ENCODE results near the gene ADORA1.

Gene ADORA1

DNA sequence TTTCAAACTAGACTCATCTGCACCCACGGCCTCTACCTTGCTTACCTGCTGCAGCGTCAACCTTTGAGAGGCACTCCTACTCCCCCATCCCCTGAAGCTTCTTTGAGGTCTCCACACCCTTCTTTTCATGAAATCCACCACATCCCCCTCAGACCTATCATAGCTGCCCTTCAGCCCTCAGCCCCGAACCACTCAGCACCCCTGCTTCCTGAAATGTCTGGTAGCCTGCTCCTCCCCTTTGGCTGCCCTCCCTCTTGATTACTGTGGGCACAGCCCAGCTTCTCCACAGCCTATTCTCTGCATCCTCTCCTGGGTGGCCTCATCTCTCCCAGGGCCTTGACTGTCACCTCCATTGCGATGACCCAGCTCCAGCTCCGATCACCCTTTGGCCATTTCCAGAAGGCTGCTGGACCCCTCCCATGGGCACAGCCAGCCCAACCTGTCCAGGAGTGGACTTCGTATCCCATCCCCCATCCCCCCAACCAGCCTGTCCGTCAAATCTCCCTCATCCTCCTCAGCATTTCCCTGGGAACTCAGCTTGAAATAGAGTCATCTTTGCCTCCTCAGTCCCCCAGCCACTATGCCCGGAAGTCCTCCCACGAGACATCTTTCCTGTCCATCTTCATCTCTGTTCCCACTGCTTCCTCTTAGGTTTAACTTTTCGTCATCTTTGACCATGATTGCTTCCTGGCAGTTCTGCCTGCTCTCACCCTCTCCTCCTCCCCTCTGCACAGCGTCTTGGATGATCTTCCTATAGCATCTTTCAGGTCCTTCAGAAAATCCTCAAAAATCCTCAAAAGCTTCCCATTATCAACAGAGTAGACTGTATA lies 6.1 kb upstream of the ADORA1 start:
- DNase-seq (ENCODE audit: low read depth): no peak
- H3K4me3 ChIP-seq (ENCODE audit: low read length): no peak overlapping the region
- TF ChIP-seq, protein P1, sequence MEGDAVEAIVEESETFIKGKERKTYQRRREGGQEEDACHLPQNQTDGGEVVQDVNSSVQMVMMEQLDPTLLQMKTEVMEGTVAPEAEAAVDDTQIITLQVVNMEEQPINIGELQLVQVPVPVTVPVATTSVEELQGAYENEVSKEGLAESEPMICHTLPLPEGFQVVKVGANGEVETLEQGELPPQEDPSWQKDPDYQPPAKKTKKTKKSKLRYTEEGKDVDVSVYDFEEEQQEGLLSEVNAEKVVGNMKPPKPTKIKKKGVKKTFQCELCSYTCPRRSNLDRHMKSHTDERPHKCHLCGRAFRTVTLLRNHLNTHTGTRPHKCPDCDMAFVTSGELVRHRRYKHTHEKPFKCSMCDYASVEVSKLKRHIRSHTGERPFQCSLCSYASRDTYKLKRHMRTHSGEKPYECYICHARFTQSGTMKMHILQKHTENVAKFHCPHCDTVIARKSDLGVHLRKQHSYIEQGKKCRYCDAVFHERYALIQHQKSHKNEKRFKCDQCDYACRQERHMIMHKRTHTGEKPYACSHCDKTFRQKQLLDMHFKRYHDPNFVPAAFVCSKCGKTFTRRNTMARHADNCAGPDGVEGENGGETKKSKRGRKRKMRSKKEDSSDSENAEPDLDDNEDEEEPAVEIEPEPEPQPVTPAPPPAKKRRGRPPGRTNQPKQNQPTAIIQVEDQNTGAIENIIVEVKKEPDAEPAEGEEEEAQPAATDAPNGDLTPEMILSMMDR (conservative IDR thresholded peaks at IDR 0.05; ENCODE audit: low read length): no peak

DNA sequence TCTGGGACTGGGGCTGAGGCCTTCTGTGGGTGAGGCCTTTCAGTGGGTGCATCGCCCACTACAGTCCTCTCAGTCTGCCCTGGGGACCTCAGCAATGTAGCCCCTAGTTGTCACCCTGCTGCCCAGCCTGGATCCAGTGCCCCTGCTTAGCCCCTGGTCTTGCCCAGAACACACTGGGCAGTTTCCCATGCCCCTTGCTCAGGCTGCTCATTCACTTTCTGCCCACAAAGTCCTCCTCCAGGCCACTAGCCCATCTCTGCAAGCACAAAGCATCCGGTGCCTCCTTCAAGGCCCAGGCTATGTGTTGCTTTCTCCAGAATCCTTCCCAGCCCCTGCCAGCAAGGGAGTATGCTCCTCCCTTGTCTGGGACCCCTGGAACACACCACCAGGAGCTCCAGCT lies 5.4 kb upstream of the ADORA1 start:
- no peak overlapping the region for H3K4me3 ChIP-seq (ENCODE audit: low read length)
- no peak for DNase-seq (ENCODE audit: low read depth)
- TF ChIP-seq, protein P1 (conservative IDR thresholded peaks at IDR 0.05; ENCODE audit: low read length): no peak

DNA sequence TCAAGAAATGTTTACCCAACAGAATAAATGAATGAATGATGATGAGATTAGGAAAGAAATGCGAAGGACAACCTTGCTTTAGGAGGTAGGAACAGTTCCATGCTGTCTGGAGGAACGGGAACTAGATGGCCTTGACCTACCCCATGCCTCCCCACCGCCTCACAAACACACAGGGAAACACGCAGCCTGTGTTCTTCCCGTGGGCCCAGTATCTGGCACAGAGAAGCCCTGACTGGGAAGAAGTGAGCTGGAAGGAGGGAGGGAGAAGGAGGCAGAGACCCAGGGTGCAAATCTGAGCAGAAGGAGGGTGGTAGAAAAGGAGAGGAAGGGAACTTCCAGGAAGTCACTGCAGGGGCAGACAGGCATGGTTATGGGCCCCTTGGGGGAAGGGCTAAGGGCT lies 3.5 kb upstream of the ADORA1 start:
- DNase-seq (ENCODE audit: low read depth): no peak
- TF ChIP-seq, protein P1 (conservative IDR thresholded peaks at IDR 0.05; ENCODE audit: low read length): no peak
- H3K4me3 ChIP-seq (ENCODE audit: low read length): no peak overlapping the region

DNA sequence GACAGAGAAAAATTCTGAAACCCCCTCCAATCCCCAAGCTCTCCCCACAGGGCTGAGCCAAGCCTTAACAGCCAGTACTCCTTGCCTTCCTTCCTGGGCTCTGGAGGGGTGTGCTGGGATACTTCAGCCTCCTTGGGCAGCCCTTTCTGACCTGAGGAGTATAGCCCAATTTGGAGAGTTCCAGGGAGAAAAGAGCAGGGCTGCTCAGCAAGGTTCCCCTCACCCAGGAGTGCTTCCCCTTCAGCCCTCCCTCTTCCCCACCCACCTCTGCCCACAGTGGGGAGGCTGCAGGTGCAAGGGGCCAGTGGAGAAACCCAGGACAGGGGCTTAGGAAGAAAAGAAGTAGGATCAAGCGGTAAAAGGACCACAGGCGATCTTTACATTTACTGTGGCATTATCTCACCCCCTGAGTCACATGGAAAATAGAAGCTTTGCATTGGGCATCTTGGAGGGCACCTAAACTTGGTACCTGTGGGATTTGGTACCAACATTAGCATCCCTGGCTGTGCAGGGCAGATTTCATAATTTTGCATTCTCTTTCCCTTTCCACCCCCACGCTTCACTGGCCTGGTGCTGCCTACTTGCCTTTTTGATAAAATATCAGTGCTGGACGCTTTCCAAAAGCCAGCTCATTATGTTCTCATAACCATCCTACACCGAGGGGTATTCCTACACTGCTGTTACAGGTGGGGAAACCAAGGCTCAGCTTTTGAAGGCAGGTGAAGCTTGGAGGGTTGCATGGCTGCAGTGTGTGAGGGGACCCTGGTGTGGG lies 2.8 kb upstream of the ADORA1 start:
- DNase-seq (ENCODE audit: low read depth): no peak
- H3K4me3 ChIP-seq (ENCODE audit: low read length): no peak overlapping the region

DNA sequence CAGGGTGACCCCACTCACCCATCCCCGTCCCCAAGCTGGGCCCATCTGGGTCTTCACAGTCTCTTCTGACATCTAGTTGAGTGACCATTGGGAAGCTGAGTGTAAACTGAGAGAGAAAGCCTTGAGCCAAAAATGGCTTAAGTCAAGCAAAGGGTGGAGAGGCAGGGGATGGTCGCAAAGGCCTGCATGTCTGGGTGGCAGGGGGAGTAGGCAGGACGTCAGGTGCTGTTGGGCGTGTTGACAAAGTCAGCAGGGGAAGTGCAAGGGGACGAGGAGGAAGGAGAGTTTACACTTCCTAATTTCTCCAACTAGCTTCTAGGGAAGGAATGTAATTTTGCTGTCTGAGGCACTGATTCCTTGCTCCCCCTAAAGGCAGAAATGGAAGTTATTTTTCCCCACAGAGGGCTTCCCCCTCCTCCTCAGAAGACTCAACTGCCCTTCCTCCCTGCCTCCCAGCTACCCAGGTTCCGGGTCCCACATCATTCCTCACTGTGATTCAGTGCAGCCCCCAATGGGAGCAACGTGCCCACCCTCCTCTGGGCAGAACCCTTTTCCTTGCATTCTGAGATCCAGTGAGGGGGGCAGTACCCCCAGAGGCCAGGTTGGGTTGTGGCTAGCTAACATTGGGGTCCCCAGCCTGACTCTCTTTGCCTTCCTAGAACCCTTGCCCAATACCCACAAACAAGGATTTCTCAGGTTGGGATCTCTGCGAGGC lies 1.2 kb upstream of the ADORA1 start:
- peak; percentile 43 for DNase-seq (ENCODE audit: low read depth)
- TF ChIP-seq, protein P1 (conservative IDR thresholded peaks at IDR 0.05; ENCODE audit: low read length): peak; percentile 72
- H3K4me3 ChIP-seq (ENCODE audit: low read length): no peak overlapping the region

More for the DNA sequence above, 2.8 kb upstream of the ADORA1 start:
- TF ChIP-seq, protein P1 (conservative IDR thresholded peaks at IDR 0.05; ENCODE audit: low read length): no peak

DNA sequence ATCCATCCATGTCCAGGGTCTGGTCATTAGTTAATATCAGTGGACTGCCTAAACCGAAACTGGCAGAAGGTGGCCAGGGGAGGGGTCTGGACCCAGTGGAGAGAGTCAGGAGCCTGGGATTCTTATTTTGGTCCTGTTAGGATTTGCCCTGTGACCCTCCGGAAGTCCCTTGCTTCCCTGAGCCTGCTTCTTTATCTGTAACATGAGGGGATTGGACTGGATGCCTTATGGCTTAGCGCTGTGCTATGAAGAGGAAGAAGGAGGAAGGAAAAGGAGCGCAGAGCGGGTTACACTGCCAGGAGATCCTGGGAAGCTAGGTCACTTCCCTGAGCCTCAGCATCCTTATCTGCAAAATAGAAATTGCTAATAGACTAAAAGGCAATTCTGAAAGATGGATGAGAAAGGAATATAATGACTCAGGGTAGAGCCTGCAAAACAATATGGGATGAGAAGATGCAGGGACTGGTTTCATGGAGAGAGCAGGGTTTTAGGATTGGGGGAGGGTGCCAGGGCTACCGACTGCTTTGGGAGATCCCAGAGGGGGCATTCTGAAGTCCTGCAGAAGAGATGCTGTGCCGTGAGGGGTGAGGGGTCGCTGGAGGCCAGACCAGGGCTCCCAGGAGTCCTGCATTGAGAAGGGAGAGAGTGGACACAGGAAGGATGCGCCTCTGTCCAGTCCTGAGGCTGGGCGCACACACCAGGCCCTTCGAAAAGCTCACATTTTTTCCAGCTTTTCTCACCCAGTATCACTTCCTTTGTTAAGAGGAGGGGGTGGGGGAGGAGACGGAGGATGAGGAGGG lies 460 bp upstream of the ADORA1 start:
- TF ChIP-seq, protein P1 (conservative IDR thresholded peaks at IDR 0.05; ENCODE audit: low read length): no peak
- H3K4me3 ChIP-seq (ENCODE audit: low read length): peak overlapping the region; percentile 58
- peak; percentile 12 for DNase-seq (ENCODE audit: low read depth)
